Measurements from ENCODE around the gene AFF3.

DNA sequence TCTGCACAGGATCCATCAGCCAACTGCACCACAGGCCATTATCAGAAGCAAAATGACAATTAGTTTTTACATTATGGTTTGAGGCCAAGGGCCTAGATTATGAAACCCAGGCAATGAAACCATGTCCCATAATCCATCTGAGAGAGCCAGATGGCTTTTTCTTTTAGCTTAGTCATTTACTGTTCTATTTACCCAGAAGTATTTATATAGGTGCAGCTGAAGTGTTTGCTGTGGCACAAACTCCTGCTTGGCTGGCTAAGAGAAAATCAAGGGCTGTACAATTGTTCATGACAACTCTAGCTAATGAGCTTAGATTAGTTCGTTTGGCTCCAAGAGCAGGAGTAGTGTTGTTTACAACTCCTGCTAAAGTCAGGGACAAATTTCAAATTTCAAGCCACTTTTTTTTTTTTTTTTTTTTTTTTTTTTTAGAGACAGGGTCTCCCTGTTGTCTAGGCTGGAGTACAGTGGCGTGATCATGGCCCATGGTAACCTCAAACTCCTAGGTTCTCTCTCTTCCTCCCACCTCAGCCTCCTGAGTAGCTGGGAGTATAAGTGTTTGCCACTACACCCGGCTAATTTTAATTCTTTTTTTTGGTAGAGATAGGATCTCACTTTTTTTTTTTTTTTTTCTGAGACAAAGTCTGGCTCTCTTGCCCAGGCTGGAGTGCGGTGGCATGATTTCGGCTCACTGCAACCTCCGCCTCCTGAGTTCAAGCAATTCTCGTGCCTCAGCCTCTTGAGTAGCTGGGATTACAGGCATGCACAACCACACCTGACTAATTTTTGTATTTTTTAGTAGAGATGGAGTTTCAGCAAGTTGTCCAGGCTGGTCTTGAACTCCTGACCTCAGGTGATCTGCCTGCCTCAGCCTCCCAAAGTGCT lies 634.2 kb downstream of the AFF3 start:
- no peak for TF ChIP-seq USF2 (IDR thresholded peaks at IDR 0.05; ENCODE audit: borderline replicate concordance, low read depth, low read length)
- TF ChIP-seq IRF5 (IDR thresholded peaks at IDR 0.05; ENCODE audit: borderline replicate concordance), result no peak
- TF ChIP-seq, protein P1, sequence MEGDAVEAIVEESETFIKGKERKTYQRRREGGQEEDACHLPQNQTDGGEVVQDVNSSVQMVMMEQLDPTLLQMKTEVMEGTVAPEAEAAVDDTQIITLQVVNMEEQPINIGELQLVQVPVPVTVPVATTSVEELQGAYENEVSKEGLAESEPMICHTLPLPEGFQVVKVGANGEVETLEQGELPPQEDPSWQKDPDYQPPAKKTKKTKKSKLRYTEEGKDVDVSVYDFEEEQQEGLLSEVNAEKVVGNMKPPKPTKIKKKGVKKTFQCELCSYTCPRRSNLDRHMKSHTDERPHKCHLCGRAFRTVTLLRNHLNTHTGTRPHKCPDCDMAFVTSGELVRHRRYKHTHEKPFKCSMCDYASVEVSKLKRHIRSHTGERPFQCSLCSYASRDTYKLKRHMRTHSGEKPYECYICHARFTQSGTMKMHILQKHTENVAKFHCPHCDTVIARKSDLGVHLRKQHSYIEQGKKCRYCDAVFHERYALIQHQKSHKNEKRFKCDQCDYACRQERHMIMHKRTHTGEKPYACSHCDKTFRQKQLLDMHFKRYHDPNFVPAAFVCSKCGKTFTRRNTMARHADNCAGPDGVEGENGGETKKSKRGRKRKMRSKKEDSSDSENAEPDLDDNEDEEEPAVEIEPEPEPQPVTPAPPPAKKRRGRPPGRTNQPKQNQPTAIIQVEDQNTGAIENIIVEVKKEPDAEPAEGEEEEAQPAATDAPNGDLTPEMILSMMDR (IDR thresholded peaks at IDR 0.05 in 2 of 3, conservative IDR thresholded peaks at IDR 0.05 in 1 of 3; ENCODE audit: control insufficient read depth in 2 of 3, extremely low read depth in 1 of 3, insufficient read depth in 1 of 3, low read depth in 3 of 3, low read length in 3 of 3), result no peak
- TF ChIP-seq GABPA (IDR thresholded peaks at IDR 0.05; ENCODE audit: low read depth), result no peak
- no peak for TF ChIP-seq EZH2 (IDR thresholded peaks at IDR 0.05; ENCODE audit: borderline replicate concordance, control insufficient read depth, low read depth, low read length)
- no peak for TF ChIP-seq ZBED1 (IDR thresholded peaks at IDR 0.05; ENCODE audit: borderline replicate concordance)

All from GM12878 (cell line).